ENCODE results near the gene PUS7L. TPM values are rescaled to one million over a fixed set of nuclear protein-coding genes. Genes with fewer than 3 reads are reported as not detected.

Gene PUS7L, protein sequence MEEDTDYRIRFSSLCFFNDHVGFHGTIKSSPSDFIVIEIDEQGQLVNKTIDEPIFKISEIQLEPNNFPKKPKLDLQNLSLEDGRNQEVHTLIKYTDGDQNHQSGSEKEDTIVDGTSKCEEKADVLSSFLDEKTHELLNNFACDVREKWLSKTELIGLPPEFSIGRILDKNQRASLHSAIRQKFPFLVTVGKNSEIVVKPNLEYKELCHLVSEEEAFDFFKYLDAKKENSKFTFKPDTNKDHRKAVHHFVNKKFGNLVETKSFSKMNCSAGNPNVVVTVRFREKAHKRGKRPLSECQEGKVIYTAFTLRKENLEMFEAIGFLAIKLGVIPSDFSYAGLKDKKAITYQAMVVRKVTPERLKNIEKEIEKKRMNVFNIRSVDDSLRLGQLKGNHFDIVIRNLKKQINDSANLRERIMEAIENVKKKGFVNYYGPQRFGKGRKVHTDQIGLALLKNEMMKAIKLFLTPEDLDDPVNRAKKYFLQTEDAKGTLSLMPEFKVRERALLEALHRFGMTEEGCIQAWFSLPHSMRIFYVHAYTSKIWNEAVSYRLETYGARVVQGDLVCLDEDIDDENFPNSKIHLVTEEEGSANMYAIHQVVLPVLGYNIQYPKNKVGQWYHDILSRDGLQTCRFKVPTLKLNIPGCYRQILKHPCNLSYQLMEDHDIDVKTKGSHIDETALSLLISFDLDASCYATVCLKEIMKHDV
- total RNA-seq: 11.7 TPM
- long read RNA-seq, partial matches to known transcripts: 1 of 6 reads
- long read RNA-seq, other reads (novel, unspliced or antisense): 3 of 6 reads

DNA sequence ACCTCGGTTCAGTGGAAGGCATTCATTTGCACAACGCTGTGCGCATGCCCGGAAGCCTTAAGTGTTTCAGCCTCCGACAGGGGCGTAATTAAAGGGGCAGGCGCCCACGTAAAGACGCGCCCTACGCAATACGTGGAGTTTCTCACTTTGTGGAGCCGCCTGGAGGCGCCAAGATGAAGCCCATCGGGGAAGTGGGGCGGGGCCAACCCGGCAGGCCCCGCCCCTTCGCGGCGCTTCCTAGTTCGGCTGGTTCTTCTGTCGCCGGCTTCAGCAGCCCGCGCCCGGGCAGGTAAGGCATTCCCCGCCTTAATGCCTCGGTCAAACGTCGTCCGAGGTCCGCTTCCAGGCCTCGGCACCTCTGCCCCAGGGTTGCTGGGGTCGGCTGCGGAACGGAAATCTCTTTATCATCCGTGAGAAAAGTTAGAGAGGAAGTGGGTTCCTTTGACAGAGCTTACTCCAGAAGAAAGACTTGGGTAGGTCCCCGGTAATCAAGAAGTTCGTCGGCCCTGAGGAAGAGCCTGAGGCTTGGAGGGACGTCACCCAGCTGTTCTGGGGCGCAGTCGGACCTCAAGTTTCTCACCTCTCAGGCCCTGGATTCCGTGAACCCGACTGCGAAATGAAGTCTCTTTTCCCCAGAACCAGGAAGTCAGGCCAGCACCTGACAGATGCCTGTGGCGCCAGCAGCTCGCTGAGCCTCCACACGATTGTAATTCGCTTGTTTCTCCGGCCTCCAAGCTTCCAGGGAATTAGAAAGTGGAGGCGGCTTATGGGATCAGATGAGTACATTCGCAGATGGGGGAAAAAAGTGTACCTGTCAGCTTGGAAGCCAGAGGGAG, at the start of gene PUS7L, which contains the start of gene IRAK4:
TSS of gene PUS7L (minus strand) at position 63 of the 836 bp plus-strand sequence. CDS start 3,545 bp downstream, outside the sequence.
TSS of gene IRAK4 (plus strand) at position 224 of the 836 bp plus-strand sequence. CDS start 9,161 bp downstream, outside the sequence.
- intact Hi-C loops (cut with DNase I): no loop called here
- no peaks in the 10 kb centered on the region for H3K9me3 ChIP-seq
- H3K4me3 ChIP-seq: peak within 1 kb of the TSS; percentile 81
- H3K27me3 ChIP-seq: no peaks in the 10 kb centered on the region
- peaks cover 28% of the 10 kb centered on the region for H3K4me1 ChIP-seq
- DNase-seq (peak; percentile 97), ATAC-seq (peak; percentile 99)
- TF ChIP-seq, protein P1, sequence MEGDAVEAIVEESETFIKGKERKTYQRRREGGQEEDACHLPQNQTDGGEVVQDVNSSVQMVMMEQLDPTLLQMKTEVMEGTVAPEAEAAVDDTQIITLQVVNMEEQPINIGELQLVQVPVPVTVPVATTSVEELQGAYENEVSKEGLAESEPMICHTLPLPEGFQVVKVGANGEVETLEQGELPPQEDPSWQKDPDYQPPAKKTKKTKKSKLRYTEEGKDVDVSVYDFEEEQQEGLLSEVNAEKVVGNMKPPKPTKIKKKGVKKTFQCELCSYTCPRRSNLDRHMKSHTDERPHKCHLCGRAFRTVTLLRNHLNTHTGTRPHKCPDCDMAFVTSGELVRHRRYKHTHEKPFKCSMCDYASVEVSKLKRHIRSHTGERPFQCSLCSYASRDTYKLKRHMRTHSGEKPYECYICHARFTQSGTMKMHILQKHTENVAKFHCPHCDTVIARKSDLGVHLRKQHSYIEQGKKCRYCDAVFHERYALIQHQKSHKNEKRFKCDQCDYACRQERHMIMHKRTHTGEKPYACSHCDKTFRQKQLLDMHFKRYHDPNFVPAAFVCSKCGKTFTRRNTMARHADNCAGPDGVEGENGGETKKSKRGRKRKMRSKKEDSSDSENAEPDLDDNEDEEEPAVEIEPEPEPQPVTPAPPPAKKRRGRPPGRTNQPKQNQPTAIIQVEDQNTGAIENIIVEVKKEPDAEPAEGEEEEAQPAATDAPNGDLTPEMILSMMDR (IDR thresholded peaks at IDR 0.05): peak; percentile 53
- H3K27ac ChIP-seq: peak within 1 kb of the TSS; percentile 91
- H3K36me3 ChIP-seq: no peaks in the 10 kb centered on the region

DNA sequence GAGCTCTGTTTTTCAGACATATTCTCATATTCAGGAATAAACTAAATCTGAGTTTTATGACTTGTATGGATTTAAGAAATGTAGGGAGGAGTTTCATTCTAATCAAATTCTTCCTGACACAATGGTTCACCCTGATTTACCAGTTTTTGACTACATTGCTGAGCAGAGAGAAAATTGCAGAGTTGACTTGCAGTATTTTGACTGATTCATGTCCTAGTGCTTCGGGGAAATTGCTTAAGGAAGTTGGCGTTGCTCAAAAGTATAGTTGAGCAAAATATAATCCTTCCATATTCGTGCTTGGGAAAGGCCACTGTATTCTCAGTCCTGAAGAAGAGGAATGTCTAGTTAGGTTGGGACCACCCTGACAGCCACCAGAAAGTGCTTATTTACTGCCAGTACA, 48.8 kb upstream of the PUS7L start:
- TF ChIP-seq, protein P1 (IDR thresholded peaks at IDR 0.05): no peak
- peak overlapping the region; percentile 97 for H3K27ac ChIP-seq
- H3K36me3 ChIP-seq: peaks cover 8% of the 10 kb centered on the region
- no peak for ATAC-seq
- peaks cover 25% of the 10 kb centered on the region for H3K4me1 ChIP-seq
- intact Hi-C loops (cut with DNase I): no loop called here
- H3K9me3 ChIP-seq: no peaks in the 10 kb centered on the region
- DNase-seq: no peak
- H3K4me3 ChIP-seq: no peak overlapping the region
- H3K27me3 ChIP-seq: no peaks in the 10 kb centered on the region

DNA sequence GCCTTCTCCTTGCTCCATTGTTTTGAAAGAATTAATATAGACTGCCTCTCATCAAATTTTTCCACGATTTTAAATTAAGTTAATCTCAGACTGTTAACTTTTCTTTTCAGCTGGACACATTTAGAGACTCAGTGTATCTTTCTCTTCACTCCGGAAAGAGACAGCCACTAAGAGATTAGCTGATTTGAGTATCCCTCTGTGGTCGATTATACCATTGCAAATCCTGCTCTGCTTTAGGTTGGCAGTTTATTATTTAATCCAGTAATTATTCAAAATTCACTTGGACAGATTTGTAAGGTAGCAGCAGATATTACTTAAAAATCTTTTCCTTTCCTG, 48.1 kb upstream of the PUS7L start:
- intact Hi-C loops (cut with DNase I): no loop called here
- Histone ChIP-seq H3K27ac (peak overlapping the region; percentile 97), H3K4me3 (peak overlapping the region; percentile 85), H3K36me3 (peaks cover 12% of the 10 kb centered on the region), H3K4me1 (peaks cover 25% of the 10 kb centered on the region), H3K9me3 (no peaks in the 10 kb centered on the region), H3K27me3 (no peaks in the 10 kb centered on the region)
- no peak for DNase-seq
- ATAC-seq: no peak
- TF ChIP-seq, protein P1 (IDR thresholded peaks at IDR 0.05): no peak

DNA sequence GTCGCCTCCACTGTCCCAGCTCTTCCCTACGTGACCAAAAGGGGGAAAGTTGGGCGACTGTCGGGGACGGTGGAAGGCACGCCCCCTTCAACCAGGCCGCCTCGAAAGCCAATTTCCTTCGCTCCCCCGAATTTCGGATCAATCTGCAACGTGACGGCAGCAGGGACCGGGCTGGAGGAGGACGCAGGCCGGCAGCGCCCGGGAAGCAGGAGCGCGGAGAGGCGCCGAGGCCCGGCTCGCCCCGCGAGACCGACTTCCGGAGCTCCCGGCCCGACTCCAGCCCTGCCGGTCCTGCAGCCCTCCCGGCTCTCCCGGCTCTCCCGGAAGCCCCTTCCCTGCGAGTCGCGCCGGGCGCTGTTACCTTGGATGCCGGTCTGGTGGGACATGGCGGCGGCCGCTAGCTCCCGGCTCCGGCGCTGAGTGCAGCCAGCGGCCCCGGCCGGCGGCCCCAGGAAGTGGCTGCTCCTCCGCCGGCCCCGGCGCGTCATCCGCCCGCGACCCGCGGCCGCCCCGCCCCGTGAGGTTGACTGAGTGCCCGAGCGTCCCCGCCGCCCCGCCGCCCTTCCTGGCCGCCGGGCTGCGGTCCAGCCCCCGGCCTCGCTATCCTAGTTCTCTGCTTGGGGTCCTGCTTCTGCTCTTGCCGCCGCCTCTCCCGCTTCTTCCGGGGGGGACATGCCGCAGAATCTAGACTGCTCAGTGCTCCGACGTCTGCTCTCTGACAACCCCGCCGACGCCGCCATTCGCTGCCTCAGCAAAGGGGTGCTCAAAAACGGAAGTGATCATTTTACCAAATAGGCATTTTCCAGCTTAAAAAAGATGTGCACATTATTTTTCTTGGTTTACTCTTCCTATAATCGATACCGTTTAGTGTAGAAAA, 47.5 kb upstream of the PUS7L start, which contains the start of gene TWF1:
TSS of gene TWF1 (minus strand) at position 458 of the 877 bp plus-strand sequence. CDS start at position 386, 72 bp downstream.
- intact Hi-C loops (cut with DNase I): no loop called here
- H3K27me3 ChIP-seq: no peaks in the 10 kb centered on the region
- H3K27ac ChIP-seq: peak within 1 kb of the TSS; percentile 97
- H3K36me3 ChIP-seq: peaks cover 19% of the 10 kb centered on the region
- ATAC-seq (peak; percentile 100), DNase-seq (peak; percentile 95)
- H3K4me3 ChIP-seq: peak within 1 kb of the TSS; percentile 85
- TF ChIP-seq, protein P1 (IDR thresholded peaks at IDR 0.05): peak; percentile 36
- H3K9me3 ChIP-seq: no peaks in the 10 kb centered on the region
- peaks cover 25% of the 10 kb centered on the region for H3K4me1 ChIP-seq

Data from upper lobe of right lung (tissue), 1 donor.